ENCODE measurements around the gene EPB41L4A. TPM values are rescaled to one million over a fixed set of nuclear protein-coding genes. Genes with fewer than 3 reads are reported as not detected.

The EPB41L4A gene
- total and polyA plus RNA-seq, 2 donors (not counting 3 experiments of a cell fraction or from before 2014, with no cell fraction given), result 6.0 to 17.9 TPM

DNA sequence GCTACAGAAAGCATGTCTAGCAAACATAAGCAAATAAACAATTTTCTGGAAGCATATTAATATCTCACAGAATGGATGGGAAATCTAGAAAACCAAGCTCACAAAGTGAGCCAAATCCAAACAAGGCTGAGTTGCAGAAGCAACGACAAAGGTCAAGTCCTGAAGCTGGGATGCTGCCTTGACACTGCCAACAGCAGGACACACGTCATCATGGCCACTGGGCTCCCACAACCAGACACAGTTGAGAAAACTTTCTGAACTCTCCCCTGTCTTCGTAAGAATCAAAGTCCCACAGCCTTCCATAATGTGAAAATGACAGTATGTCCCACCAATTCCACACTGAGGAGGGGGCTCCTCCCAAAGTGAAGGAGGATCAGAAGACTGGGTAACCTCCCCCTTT, 37.6 kb downstream of the EPB41L4A start:
- no peaks in the 10 kb centered on the region for H3K27me3 ChIP-seq (ENCODE audit: control insufficient read depth in 2 of 2, insufficient read depth in 2 of 2, low read length in 2 of 2)
- intact Hi-C loops (cut with micrococcal nuclease) (no loop called here), dilution Hi-C loops (cut with MboI; ENCODE audit: extremely low pct_ligation_motif_present, low sequenced_read_pairs) (no loop called here)
- no peak overlapping the region for H3K9ac ChIP-seq (replicated peaks; ENCODE audit: extremely low read depth, insufficient read depth, low read length)
- TF ChIP-seq MYC (IDR thresholded peaks at IDR 0.05; ENCODE audit: low read depth, low read length), result no peak
- TF ChIP-seq, protein P1, sequence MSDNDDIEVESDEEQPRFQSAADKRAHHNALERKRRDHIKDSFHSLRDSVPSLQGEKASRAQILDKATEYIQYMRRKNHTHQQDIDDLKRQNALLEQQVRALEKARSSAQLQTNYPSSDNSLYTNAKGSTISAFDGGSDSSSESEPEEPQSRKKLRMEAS (IDR thresholded peaks at IDR 0.05; ENCODE audit: insufficient read depth, insufficient read length), result no peak
- TF ChIP-seq, protein P2, sequence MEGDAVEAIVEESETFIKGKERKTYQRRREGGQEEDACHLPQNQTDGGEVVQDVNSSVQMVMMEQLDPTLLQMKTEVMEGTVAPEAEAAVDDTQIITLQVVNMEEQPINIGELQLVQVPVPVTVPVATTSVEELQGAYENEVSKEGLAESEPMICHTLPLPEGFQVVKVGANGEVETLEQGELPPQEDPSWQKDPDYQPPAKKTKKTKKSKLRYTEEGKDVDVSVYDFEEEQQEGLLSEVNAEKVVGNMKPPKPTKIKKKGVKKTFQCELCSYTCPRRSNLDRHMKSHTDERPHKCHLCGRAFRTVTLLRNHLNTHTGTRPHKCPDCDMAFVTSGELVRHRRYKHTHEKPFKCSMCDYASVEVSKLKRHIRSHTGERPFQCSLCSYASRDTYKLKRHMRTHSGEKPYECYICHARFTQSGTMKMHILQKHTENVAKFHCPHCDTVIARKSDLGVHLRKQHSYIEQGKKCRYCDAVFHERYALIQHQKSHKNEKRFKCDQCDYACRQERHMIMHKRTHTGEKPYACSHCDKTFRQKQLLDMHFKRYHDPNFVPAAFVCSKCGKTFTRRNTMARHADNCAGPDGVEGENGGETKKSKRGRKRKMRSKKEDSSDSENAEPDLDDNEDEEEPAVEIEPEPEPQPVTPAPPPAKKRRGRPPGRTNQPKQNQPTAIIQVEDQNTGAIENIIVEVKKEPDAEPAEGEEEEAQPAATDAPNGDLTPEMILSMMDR (IDR thresholded peaks at IDR 0.05; ENCODE audit: extremely low read depth in 1 of 2, insufficient read depth in 1 of 2, low read depth in 1 of 2, low read length in 2 of 2), result no peak
- no peak for TF ChIP-seq EZH2 (IDR thresholded peaks at IDR 0.05; ENCODE audit: borderline replicate concordance, low read depth, low read length, severe bottlenecking)
- no peak for TF ChIP-seq JUN (IDR thresholded peaks at IDR 0.05; ENCODE audit: borderline replicate concordance, insufficient read depth, insufficient read length, low read depth)
- H3K4me1 ChIP-seq (ENCODE audit: control insufficient read depth, extremely low read depth, insufficient read depth, low read length), result no peaks in the 10 kb centered on the region
- no peak for FAIRE-seq
- H3K4me2 ChIP-seq (ENCODE audit: insufficient read depth, low read length), result no peak overlapping the region
- no peak overlapping the region for H3K27ac ChIP-seq (ENCODE audit: insufficient read depth, low read depth, low read length)
- ChIA-PET CTCF (interaction anchor here (1.2 kb wide), 1 partner anchor 23 kb away, joined by 4 read pairs; no protein-coding TSS in a partner anchor), POLR2A (no interaction called here)
- no peaks in the 10 kb centered on the region for H3K36me3 ChIP-seq (ENCODE audit: control insufficient read depth in 2 of 2, extremely low read depth in 1 of 2, insufficient read depth in 2 of 2, low read length in 2 of 2)
- no peaks in the 10 kb centered on the region for H3K9me1 ChIP-seq (replicated peaks; ENCODE audit: control insufficient read depth, extremely low read depth, insufficient read depth, low read length)
- H4K20me1 ChIP-seq (replicated peaks; ENCODE audit: control insufficient read depth, extremely low read depth, insufficient read depth, low read length), result no peaks in the 10 kb centered on the region
- no peak for DNase-seq (ENCODE audit: low read depth, low spot score)
- no TSS peak for BruUV-seq (replicated peaks)
- H3K4me3 ChIP-seq (replicated peaks in 1 of 3; ENCODE audit: insufficient read depth in 1 of 3, low read depth in 1 of 3, low read length in 3 of 3), result no peak overlapping the region
- no peaks in the 10 kb centered on the region for H3K9me3 ChIP-seq (replicated peaks; ENCODE audit: control insufficient read depth, insufficient read depth, low read length)
- no peak overlapping the region for H2AFZ ChIP-seq (ENCODE audit: low read depth, low read length)
- H3K79me2 ChIP-seq (ENCODE audit: control insufficient read depth, insufficient read depth, low read length), result no peaks in the 10 kb centered on the region
